Heart left ventricle (tissue), 13 donors: ENCODE results near the gene TRIM67.

Experiments
- CTCF ChIP-seq, 12 donors: fragments of 200-600 bp; sonication (generic) in 4 of 12; IDR thresholded peaks; one replicate each; pipeline versions ENCODE4 v1.5.0 to v1.8.0; 2018 to 2022; ENCODE audit warnings: antibody characterized with exemption in 12 of 12, mild to moderate bottlenecking in 5 of 12
- POLR2A ChIP-seq, 2 donors: fragments of 450-650 bp; IDR thresholded peaks; one replicate each; pipeline ENCODE4 v1.6.1; 2017; ENCODE audit warnings: antibody characterized with exemption in 2 of 2, mild to moderate bottlenecking in 2 of 2, moderate library complexity in 2 of 2
- donor health status: ischemic (EF 13 %, LVEDD 7.1; RV severe dilation, severe dysfunction).
- donor health status: DM: no; HTN: yes; CAD: no.
- donor health status: DM: no; HTN: no; CAD: no.
- donor health status: ischemic (EF 25% LVEDD 6.9; RV normal size, moderate dysfunction).
- donor health status: ischemic (EF 25% LVEDD 5.7; RV mildly dilated, moderate dysfunction).
- donor health status: ischemic (EF 35%, LVEDD 5.7; RV mildly dilated, moderate dysfunction).
- donor health status: nonischemic (EF 11% LVEDD 7.7; RV severe dilation, severe dysfunction).
- donor health status: DM: yes; HTN: yes; CAD: no.
- donor health status: PGD.
- donor health status: ischemic (EF 29% LVEDD 5.4; RV normal size, mild dysfunction).
- donor health status: nonischemic (EF 23%, LVEDD 6.1; RV moderate dilation, normal function).

- TF ChIP-seq POLR2A (IDR thresholded peaks at IDR 0.05) (no peak), CTCF (IDR thresholded peaks at IDR 0.05) (no peak)
Measured at GRCh38 chr1:231190456-231190855, 28.6 kb downstream of the TRIM67 start.
